H9 (cell line): ENCODE results near the gene RBMS3. TPM values are rescaled to one million over a fixed set of nuclear protein-coding genes. Genes with fewer than 3 reads are reported as not detected.

Experiments used
- DNase-seq: peaks from one replicate; pipeline ENCODE4 v3.0.0-alpha.2; 2017
- H2AFZ ChIP-seq: one replicate; pipeline ENCODE4 v1.6.1; 2013; ENCODE audit warnings: mild to moderate bottlenecking, low read length, control low read depth, moderate library complexity
- H2AK5ac ChIP-seq: 2 replicates; pipeline ENCODE4 v1.6.1; 2013; ENCODE audit warnings: low read length, control low read depth, mixed read lengths; ENCODE audit not compliant: insufficient read length
- H2BK120ac ChIP-seq: one replicate; pipeline ENCODE4 v1.6.1; 2013; ENCODE audit warnings: low read depth, mild to moderate bottlenecking, low read length, control low read depth, inconsistent platforms; ENCODE audit not compliant: poor library complexity, severe bottlenecking
- H2BK12ac ChIP-seq: 2 replicates; pipeline ENCODE4 v1.6.1; 2013; ENCODE audit warnings: low read length, control low read depth, mixed read lengths, low read depth; ENCODE audit not compliant: insufficient read length
- H2BK15ac ChIP-seq: 2 replicates; pipeline ENCODE4 v1.6.1; 2013; ENCODE audit warnings: low read depth, low read length, control low read depth
- H2BK20ac ChIP-seq: one replicate; pipeline ENCODE4 v1.6.1; 2013; ENCODE audit warnings: low read depth, mild to moderate bottlenecking, low read length, control low read depth, inconsistent platforms; ENCODE audit not compliant: poor library complexity, severe bottlenecking
- H2BK5ac ChIP-seq: 2 replicates; pipeline ENCODE4 v1.6.1; 2013; ENCODE audit warnings: low read length, control low read depth, mixed read lengths; ENCODE audit not compliant: insufficient read length
- H3K14ac ChIP-seq: 2 replicates; pipeline ENCODE4 v1.6.1; 2013; ENCODE audit warnings: low read length, control low read depth; ENCODE audit not compliant: insufficient read depth
- H3K18ac ChIP-seq: 2 replicates; pipeline ENCODE4 v1.6.1; 2013; ENCODE audit warnings: low read depth, mild to moderate bottlenecking, mixed read lengths, low read length, control low read depth; ENCODE audit not compliant: insufficient read length
- H3K23ac ChIP-seq: 2 replicates; pipeline ENCODE4 v1.6.1; 2013; ENCODE audit warnings: low read length, control low read depth, mixed read lengths, low read depth; ENCODE audit not compliant: insufficient read length
- H3K23me2 ChIP-seq: 2 replicates; pipeline ENCODE4 v1.6.1; 2013; ENCODE audit warnings: low read depth, mild to moderate bottlenecking, mixed read lengths, low read length, control low read depth; ENCODE audit not compliant: insufficient read length, poor library complexity, severe bottlenecking
- H3K27ac ChIP-seq: 2 replicates; pipeline ENCODE4 v1.5.1; 2013; ENCODE audit warnings: low read length, control low read depth, mixed read lengths, low read depth; ENCODE audit not compliant: insufficient read length
- H3K27me3 ChIP-seq: 2 replicates; pipeline ENCODE4 v1.6.1; 2013; ENCODE audit warnings: low read length, control low read depth, inconsistent platforms; ENCODE audit not compliant: insufficient read depth
- H3K4ac ChIP-seq: 2 replicates; pipeline ENCODE4 v1.6.1; 2013; ENCODE audit warnings: low read depth, mild to moderate bottlenecking, control low read depth, inconsistent platforms, low read length, moderate library complexity
- H3K4me1 ChIP-seq: 2 replicates; pipeline ENCODE4 v1.6.1; 2013; ENCODE audit warnings: low read length, control low read depth, inconsistent platforms; ENCODE audit not compliant: insufficient read depth
- H3K4me2 ChIP-seq: 2 replicates; pipeline ENCODE4 v1.6.1; 2013; ENCODE audit warnings: low read length, control low read depth, mixed read lengths; ENCODE audit not compliant: insufficient read length, insufficient read depth
- H3K56ac ChIP-seq: 2 replicates; pipeline ENCODE4 v1.6.1; 2013; ENCODE audit warnings: low read depth, mild to moderate bottlenecking, mixed read lengths, low read length, control low read depth; ENCODE audit not compliant: insufficient read length
- H3K79me1 ChIP-seq: 2 replicates; pipeline ENCODE4 v1.6.1; 2013; ENCODE audit warnings: low read depth, mild to moderate bottlenecking, moderate library complexity, low read length, control low read depth, inconsistent platforms; ENCODE audit not compliant: insufficient read depth, poor library complexity, severe bottlenecking
- H3K79me2 ChIP-seq: 2 replicates; pipeline ENCODE4 v1.6.1; 2013; ENCODE audit warnings: low read length, control low read depth, inconsistent platforms; ENCODE audit not compliant: insufficient read depth
- H3K9ac ChIP-seq: 2 replicates; pipeline ENCODE4 v1.6.1; 2013; ENCODE audit warnings: low read length, control low read depth, mixed read lengths; ENCODE audit not compliant: insufficient read length; ENCODE audit errors: extremely low read depth
- H3K9me3 ChIP-seq: one replicate; pipeline ENCODE4 v1.6.1; 2013; ENCODE audit warnings: low read depth, low read length, inconsistent platforms; ENCODE audit not compliant: control insufficient read depth
- H3T11ph ChIP-seq: one replicate; pipeline ENCODE4 v1.6.1; 2013; ENCODE audit warnings: mild to moderate bottlenecking, low read length, control low read depth, inconsistent platforms
- H4K20me1 ChIP-seq: one replicate; pipeline ENCODE4 v1.6.1; 2013; ENCODE audit not compliant: control insufficient read depth, insufficient read length, insufficient read depth
- H4K5ac ChIP-seq: 2 replicates; pipeline ENCODE4 v1.6.1; 2013; ENCODE audit warnings: low read depth, mild to moderate bottlenecking, mixed read lengths, low read length, control low read depth; ENCODE audit not compliant: insufficient read length
- H4K8ac ChIP-seq: replicated peaks from 2 replicates; pipeline ENCODE4 v1.6.1; 2013; ENCODE audit warnings: low read length, control low read depth, mixed read lengths, low read depth; ENCODE audit not compliant: insufficient read length
- H4K91ac ChIP-seq: 2 replicates; pipeline ENCODE4 v1.6.1; 2013; ENCODE audit warnings: low read depth, mild to moderate bottlenecking, moderate library complexity, mixed read lengths, low read length, control low read depth; ENCODE audit not compliant: insufficient read length
- H3K27ac Mint-ChIP-seq, 3 experiments: 2 replicates in 2 of 3; 3 replicates in 1 of 3; pipeline ENCODE4 v1.8.0; 2020 to 2021; ENCODE audit warnings: mixed read lengths in 3 of 3, mild to moderate bottlenecking in 1 of 3, moderate library complexity in 1 of 3
- H3K27me3 Mint-ChIP-seq: 2 replicates; pipeline ENCODE4 v1.8.0; 2021; ENCODE audit warnings: low read depth, mild to moderate bottlenecking, moderate library complexity, mixed read lengths
- H3K36me3 Mint-ChIP-seq, 3 experiments: 2 replicates in 2 of 3; 3 replicates in 1 of 3; pipeline ENCODE4 v1.8.0; 2020 to 2021; ENCODE audit warnings: low read depth in 3 of 3, mixed read lengths in 3 of 3; ENCODE audit not compliant: insufficient read depth in 1 of 3
- H3K4me1 Mint-ChIP-seq, 2 experiments: 2 replicates each; pipeline ENCODE4 v1.8.0; 2020; ENCODE audit warnings: mixed read lengths in 2 of 2
- H3K4me3 Mint-ChIP-seq, 2 experiments: 2 replicates in 1 of 2; 3 replicates in 1 of 2; pipeline ENCODE4 v1.8.0; 2020 to 2021; ENCODE audit warnings: mild to moderate bottlenecking in 2 of 2, mixed read lengths in 2 of 2, moderate library complexity in 1 of 2
- H3K9me3 Mint-ChIP-seq, 2 experiments: 2 replicates in 1 of 2; 3 replicates in 1 of 2; pipeline ENCODE4 v1.8.0; 2020; ENCODE audit warnings: mild to moderate bottlenecking in 2 of 2, mixed read lengths in 2 of 2, moderate library complexity in 1 of 2
- WGBS: extraction: QIAGEN DNeasy Blood & Tissue Kit; methylation state at CpG from one replicate; pipeline ENCODE4 v1.1.7; 2013; ENCODE audit warnings: missing lambda C conversion rate, low lambda C conversion rate, mixed read lengths; ENCODE audit not compliant: insufficient read length; ENCODE audit errors: extremely low coverage; 5-methylcytosine and 5-hydroxymethylcytosine counted together
- total RNA-seq: library from RNA; stranded (reverse); gene quantifications from 2 replicates; pipeline ENCODE4 v1.2.1, GENCODE V29; 2021
- TF ChIP-seq, protein P1 (sequence below): fragments of 200-600 bp; sonication (generic); conservative IDR thresholded peaks from 3 replicates; pipeline ENCODE4 v1.8.0; 2021; ENCODE audit warnings: antibody characterized with exemption, mild to moderate bottlenecking

Gene RBMS3
- total RNA-seq, 1 experiment from 2014 or later = 8.1 TPM

DNA sequence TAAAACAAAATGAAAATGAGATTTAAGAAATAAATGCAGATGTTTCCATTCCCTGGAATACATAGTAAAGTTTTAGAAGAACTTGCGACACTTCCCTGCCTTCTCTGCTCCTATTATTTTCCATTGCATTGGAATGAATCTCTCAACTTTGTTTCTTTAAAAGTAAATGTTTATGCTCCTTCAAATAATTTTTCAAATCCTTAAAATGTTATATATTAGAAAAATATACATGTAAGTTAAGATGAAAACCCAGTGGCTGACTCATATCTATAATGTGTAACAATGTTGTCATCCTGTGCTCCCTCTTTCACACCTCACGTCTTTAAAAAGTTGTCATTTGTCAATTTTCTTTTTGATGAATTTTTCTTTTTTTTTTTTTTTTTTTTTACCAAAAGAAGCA lies 3.6 kb downstream of the RBMS3 start:
- Histone ChIP-seq H3K9me3 (no peaks in the 10 kb centered on the region), H2BK12ac (no peak overlapping the region), H4K5ac (no peak overlapping the region), H3K23me2 (peaks cover 7% of the 10 kb centered on the region), H4K20me1 (no peaks in the 10 kb centered on the region), H4K91ac (no peak overlapping the region), H3K4me2 (no peak overlapping the region), H3K56ac (no peak overlapping the region), H2BK15ac (no peak overlapping the region), H2BK5ac (no peak overlapping the region), H3K27me3 (no peaks in the 10 kb centered on the region), H3K18ac (no peak overlapping the region), H2AFZ (no peak overlapping the region), H3T11ph (no peak overlapping the region), H3K4ac (no peak overlapping the region), H3K79me1 (no peaks in the 10 kb centered on the region), H3K14ac (no peak overlapping the region), H2BK20ac (no peak overlapping the region), H2AK5ac (no peak overlapping the region), H3K9ac (no peak overlapping the region), H3K79me2 (no peaks in the 10 kb centered on the region), H2BK120ac (no peak overlapping the region), H3K4me1 (peaks cover 10% of the 10 kb centered on the region; the same call in 1 of the 2 replicates), H4K8ac (no peak overlapping the region), H3K23ac (no peak overlapping the region), H3K27ac (no peak overlapping the region)
- Mint-ChIP-seq H3K9me3 (no peaks in the 10 kb centered on the region), H3K27me3 (no peaks in the 10 kb centered on the region), H3K27ac (no peak overlapping the region), H3K4me3 (no peak overlapping the region), H3K4me1 (peaks cover 60 to 71% of the 10 kb centered on the region in 2 experiments), H3K36me3 (no peaks in the 10 kb centered on the region)
- WGBS = no CpG with 5 or more reads among the region's 2 CpGs
- DNase-seq = no peak
- TF ChIP-seq, protein P1, sequence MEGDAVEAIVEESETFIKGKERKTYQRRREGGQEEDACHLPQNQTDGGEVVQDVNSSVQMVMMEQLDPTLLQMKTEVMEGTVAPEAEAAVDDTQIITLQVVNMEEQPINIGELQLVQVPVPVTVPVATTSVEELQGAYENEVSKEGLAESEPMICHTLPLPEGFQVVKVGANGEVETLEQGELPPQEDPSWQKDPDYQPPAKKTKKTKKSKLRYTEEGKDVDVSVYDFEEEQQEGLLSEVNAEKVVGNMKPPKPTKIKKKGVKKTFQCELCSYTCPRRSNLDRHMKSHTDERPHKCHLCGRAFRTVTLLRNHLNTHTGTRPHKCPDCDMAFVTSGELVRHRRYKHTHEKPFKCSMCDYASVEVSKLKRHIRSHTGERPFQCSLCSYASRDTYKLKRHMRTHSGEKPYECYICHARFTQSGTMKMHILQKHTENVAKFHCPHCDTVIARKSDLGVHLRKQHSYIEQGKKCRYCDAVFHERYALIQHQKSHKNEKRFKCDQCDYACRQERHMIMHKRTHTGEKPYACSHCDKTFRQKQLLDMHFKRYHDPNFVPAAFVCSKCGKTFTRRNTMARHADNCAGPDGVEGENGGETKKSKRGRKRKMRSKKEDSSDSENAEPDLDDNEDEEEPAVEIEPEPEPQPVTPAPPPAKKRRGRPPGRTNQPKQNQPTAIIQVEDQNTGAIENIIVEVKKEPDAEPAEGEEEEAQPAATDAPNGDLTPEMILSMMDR = no peak
